ENCODE data around the gene YY1AP1. TPM values are rescaled to one million over a fixed set of nuclear protein-coding genes. Genes with fewer than 3 reads are reported as not detected.
"Not testable (repeated sequence)": the region's sequence is repeated elsewhere in the genome, so short reads cannot be mapped to it uniquely, and the experiment has no call there.

YY1AP1 gene
- total RNA-seq, 2 donors from 2014 or later: 41.9 to 62.1 TPM

- Histone ChIP-seq H3K27ac (no peak overlapping the region), H3K9me3 (no peaks in the 10 kb centered on the region), H3K4me3 (no peak overlapping the region), H3K4me1 (no peaks in the 10 kb centered on the region), H3K27me3 (no peaks in the 10 kb centered on the region), H3K36me3 (peaks cover 30% of the 10 kb centered on the region), H3K9ac (ENCODE audit: low read depth in 2 of 2, low read length in 2 of 2) (no peak overlapping the region)
- intact Hi-C loops (cut with DNase I): no loop called here
- no peak for TF ChIP-seq CTCF (IDR thresholded peaks at IDR 0.05)
- no peak for DNase-seq
Observed at GRCh38 chr1:155673003-155673402, 15.6 kb downstream of the YY1AP1 start.

GRCh38 chr1:155671750-155672149, 16.8 kb downstream of the YY1AP1 start:
- DNase-seq: no peak
- intact Hi-C loops (cut with DNase I): no loop called here
- Histone ChIP-seq H3K9ac (ENCODE audit: low read depth in 2 of 2, low read length in 2 of 2) (no peak overlapping the region), H3K27ac (no peak overlapping the region), H3K9me3 (no peaks in the 10 kb centered on the region), H3K4me3 (no peak overlapping the region), H3K27me3 (no peaks in the 10 kb centered on the region), H3K36me3 (peaks cover 33% of the 10 kb centered on the region), H3K4me1 (no peaks in the 10 kb centered on the region)
- TF ChIP-seq CTCF (IDR thresholded peaks at IDR 0.05): no peak

- DNase-seq: no peak
- Histone ChIP-seq H3K4me1 (no peaks in the 10 kb centered on the region), H3K9ac (ENCODE audit: low read depth in 2 of 2, low read length in 2 of 2) (no peak overlapping the region), H3K27me3 (no peaks in the 10 kb centered on the region), H3K27ac (no peak overlapping the region), H3K4me3 (no peak overlapping the region), H3K9me3 (no peaks in the 10 kb centered on the region), H3K36me3 (peaks cover 24% of the 10 kb centered on the region)
- intact Hi-C loops (cut with DNase I): no loop called here
- TF ChIP-seq CTCF (IDR thresholded peaks at IDR 0.05): no peak
Observed at GRCh38 chr1:155669233-155670162, 19.1 kb downstream of the YY1AP1 start.

GRCh38 chr1:155661239-155661638, 27.3 kb downstream of the YY1AP1 start:
- H3K27ac ChIP-seq; H3K4me3 ChIP-seq; H3K27me3 ChIP-seq; H3K9ac ChIP-seq (ENCODE audit: low read depth in 2 of 2, low read length in 2 of 2); H3K9me3 ChIP-seq; H3K4me1 ChIP-seq; DNase-seq; intact Hi-C loops (cut with DNase I): not testable (repeated sequence)
- H3K36me3 ChIP-seq: peaks cover 11% of the 10 kb centered on the region

GRCh38 chr1:155657463-155657862, 31.1 kb downstream of the YY1AP1 start:
- no peak overlapping the region for H3K9ac ChIP-seq (ENCODE audit: low read depth in 2 of 2, low read length in 2 of 2)
- no peak for TF ChIP-seq CTCF (IDR thresholded peaks at IDR 0.05)
- no peak overlapping the region for H3K4me3 ChIP-seq
- H3K36me3 ChIP-seq: peaks cover 11% of the 10 kb centered on the region
- H3K27ac ChIP-seq: no peak overlapping the region
- no peaks in the 10 kb centered on the region for H3K4me1 ChIP-seq
- intact Hi-C loops (cut with DNase I): no loop called here
- no peak for DNase-seq
- H3K27me3 ChIP-seq: no peaks in the 10 kb centered on the region
- H3K9me3 ChIP-seq: no peaks in the 10 kb centered on the region

GRCh38 chr1:155652951-155653350, 35.6 kb downstream of the YY1AP1 start:
- Histone ChIP-seq H3K4me1 (no peaks in the 10 kb centered on the region), H3K36me3 (no peaks in the 10 kb centered on the region), H3K4me3 (no peak overlapping the region), H3K27me3 (no peaks in the 10 kb centered on the region), H3K9me3 (no peaks in the 10 kb centered on the region), H3K27ac (no peak overlapping the region), H3K9ac (ENCODE audit: low read depth in 2 of 2, low read length in 2 of 2) (no peak overlapping the region)
- TF ChIP-seq CTCF (IDR thresholded peaks at IDR 0.05): no peak
- no peak for DNase-seq
- intact Hi-C loops (cut with DNase I): no loop called here
